GM12878 (cell line): ENCODE results near the gene ITLN1. TPM values are rescaled to one million over a fixed set of nuclear protein-coding genes. Genes with fewer than 3 reads are reported as not detected.
"Not testable (repeated sequence)": the region's sequence is repeated elsewhere in the genome, so short reads cannot be mapped to it uniquely, and the experiment has no call there.

Source experiments
- ATAC-seq: fragments of 200-7000 bp; cut with Tn5 transposase; 3 replicates; pipeline ENCODE4 v1.9.1; 2020; ENCODE audit warnings: mild to moderate bottlenecking, moderate library complexity
- BruUV-seq: library from RNA; stranded (reverse); fragments of 400-500 nt; replicated peaks from 2 replicates; lab custom pipeline; 2021; lab: Mats Ljungman, UMichigan
- CTCF ChIA-PET: fragments of 300-600 bp; sonication (Branson Sonifier 250); formaldehyde crosslinking; extraction: SDS; loops from one replicate; lab custom pipeline; 2021; ENCODE audit warnings: inconsistent platforms; lab: Yijun Ruan, JAX
- POLR2A ChIA-PET: fragments of 350-600 bp; formaldehyde crosslinking; extraction: SDS; loops from one replicate; lab custom pipeline; 2021; ENCODE audit warnings: inconsistent platforms; lab: Charles Lee
- RAD21 ChIA-PET: fragments of 300-600 bp; sonication (Branson Sonifier 250); formaldehyde crosslinking; loops from one replicate; lab custom pipeline; 2023; ENCODE audit warnings: antibody characterized with exemption; ENCODE audit not compliant: unreplicated experiment; lab: Charles Lee
- SMC1A ChIA-PET: fragments of 300-600 bp; sonication (Branson Sonifier 250); formaldehyde crosslinking; loops from one replicate; lab custom pipeline; 2023; ENCODE audit not compliant: unreplicated experiment, uncharacterized antibody; lab: Charles Lee
- DNase-seq: peaks from one replicate; pipeline ENCODE4 v3.0.0-alpha.2; 2011; ENCODE audit warnings: low read depth, low spot score
- FAIRE-seq: peaks from 3 replicates; lab custom pipeline; 2011; peaks lifted over from hg19 to GRCh38; lab: Jason Lieb, UNC
- H2AFZ ChIP-seq: 2 replicates; pipeline ENCODE4 v1.6.0; 2011; ENCODE audit warnings: low read depth, low read length, control low read depth; ENCODE audit not compliant: control insufficient read depth
- H3K27ac ChIP-seq: 2 replicates; pipeline ENCODE4 v1.5.1; 2011; ENCODE audit warnings: control low read depth; ENCODE audit not compliant: control insufficient read depth, insufficient read depth
- H3K27me3 ChIP-seq, 2 experiments: replicated peaks in 1 of 2; 2 replicates each; pipeline versions ENCODE4 v1.6.0 to v1.6.1; 2011; ENCODE audit warnings: low read length in 1 of 2; ENCODE audit not compliant: control insufficient read depth in 2 of 2, insufficient read depth in 2 of 2
- H3K36me3 ChIP-seq, 2 experiments: 2 replicates each; pipeline ENCODE4 v1.5.1; 2011; ENCODE audit warnings: low read length in 1 of 2; ENCODE audit not compliant: control insufficient read depth in 2 of 2, insufficient read depth in 2 of 2
- H3K4me1 ChIP-seq: 2 replicates; pipeline ENCODE4 v1.6.1; 2011; ENCODE audit warnings: mild to moderate bottlenecking, low read length, moderate library complexity, mixed read lengths; ENCODE audit not compliant: control insufficient read depth, insufficient read depth
- H3K4me2 ChIP-seq: 2 replicates; pipeline ENCODE4 v1.6.0; 2011; ENCODE audit warnings: control low read depth; ENCODE audit not compliant: control insufficient read depth, insufficient read depth
- H3K4me3 ChIP-seq: fragments of 200-600 bp; sonication (generic); 2 replicates; pipeline ENCODE4 v1.5.1; 2016
- H3K79me2 ChIP-seq: 2 replicates; pipeline ENCODE4 v1.6.0; 2011; ENCODE audit warnings: low read length; ENCODE audit not compliant: control insufficient read depth, insufficient read depth
- H3K9ac ChIP-seq: 2 replicates; pipeline ENCODE4 v1.8.0; 2011; ENCODE audit warnings: low read length, control low read depth, mixed read lengths; ENCODE audit not compliant: control insufficient read depth, insufficient read depth
- H3K9me3 ChIP-seq: replicated peaks from 3 replicates; pipeline ENCODE4 v1.5.1; 2011; ENCODE audit warnings: mild to moderate bottlenecking, low read length; ENCODE audit not compliant: control insufficient read depth, insufficient read depth
- H4K20me1 ChIP-seq: 2 replicates; pipeline ENCODE4 v1.6.0; 2011; ENCODE audit not compliant: control insufficient read depth, insufficient read depth
- BCLAF1 ChIP-seq: fragments of 450-650 bp; IDR thresholded peaks from 2 replicates; pipeline ENCODE4 v1.6.1; 2017; ENCODE audit warnings: antibody characterized with exemption, mild to moderate bottlenecking, moderate library complexity
- CHD1 ChIP-seq: IDR thresholded peaks from 2 replicates; pipeline ENCODE4 v1.6.1; 2012; ENCODE audit warnings: low read depth, low read length, improper control_type of control experiment
- FOXK2 ChIP-seq: fragments of 450-650 bp; IDR thresholded peaks from 2 replicates; pipeline ENCODE4 v1.6.1; 2017; ENCODE audit warnings: mild to moderate bottlenecking, moderate library complexity
- GABPA ChIP-seq: IDR thresholded peaks from 2 replicates; pipeline ENCODE4 v1.6.1; 2014; ENCODE audit warnings: antibody characterized with exemption, low read depth, mild to moderate bottlenecking, inconsistent platforms
- GATAD2B ChIP-seq: fragments of 450-650 bp; conservative IDR thresholded peaks from 2 replicates; pipeline ENCODE4 v1.6.1; 2017; ENCODE audit warnings: low read depth, mild to moderate bottlenecking, moderate library complexity
- HCFC1 ChIP-seq: fragments of 150-350 bp; IDR thresholded peaks from 2 replicates; pipeline ENCODE4 v1.6.1; 2014; ENCODE audit warnings: low read length
- KAT2A ChIP-seq: conservative IDR thresholded peaks from 2 replicates; pipeline ENCODE4 v1.6.1; 2011; ENCODE audit warnings: low read depth, low read length; ENCODE audit not compliant: control insufficient read depth
- NFYB ChIP-seq: IDR thresholded peaks from 2 replicates; pipeline ENCODE4 v1.6.1; 2011; ENCODE audit warnings: low read depth, mild to moderate bottlenecking, low read length, improper control_type of control experiment, moderate library complexity; ENCODE audit not compliant: insufficient read depth
- NR2C1 ChIP-seq: fragments of 450-650 bp; IDR thresholded peaks from 2 replicates; pipeline ENCODE4 v1.6.1; 2017; ENCODE audit warnings: antibody characterized with exemption, mild to moderate bottlenecking, moderate library complexity
- SP1 ChIP-seq: IDR thresholded peaks from one replicate; pipeline ENCODE4 v1.6.1; 2011; ENCODE audit warnings: low read depth, low read length
- WGBS: methylation state at CpG from one replicate; pipeline ENCODE4 v1.1.6; 2016; ENCODE audit warnings: low lambda C conversion rate; ENCODE audit not compliant: insufficient replicate concordance, insufficient coverage; ENCODE audit errors: missing lambda C conversion rate; 5-methylcytosine and 5-hydroxymethylcytosine counted together
- in situ Hi-C: fragments of 300-500 bp; cut with MboI; formaldehyde crosslinking; loops from 9 replicates; pipeline ENCODE4 v1.14.3; 2018; ENCODE audit warnings: mixed read lengths
- intact Hi-C: fragments of 100-400 bp; cut with micrococcal nuclease; formaldehyde crosslinking; loops from one replicate; pipeline ENCODE4 v1.14.2; 2022; ENCODE audit not compliant: unreplicated experiment
- polyA plus RNA-seq, 11 experiments: library from polyadenylated mRNA; depleted of rRNA in 4 of 11; unstranded in 6 of 11; stranded (reverse) in 5 of 11; fragments of >200 nt; fragmentation: Nextera tagmentation in 4 of 11; fragmentation: Illumina TruSeq in 1 of 11; extraction: Ambion mirVana in 4 of 11; extraction: Trizol in 1 of 11; gene quantifications; 1 replicate in 1 of 11; 2 replicates in 10 of 11; pipeline versions ENCODE4 v1.2.1 to v1.2.3, GENCODE V29; 2011 to 2016; ENCODE audit warnings: inconsistent platforms in 2 of 11, missing spikeins in 2 of 11, low read depth in 1 of 11
- total RNA-seq, 4 experiments: library from RNA; depleted of rRNA in 3 of 4; stranded (reverse); fragments of >200 nt in 3 of 4; fragmentation: Illumina TruSeq in 1 of 4; extraction: Trizol in 1 of 4; gene quantifications; 2 replicates each; pipeline versions ENCODE4 v1.2.1 to v1.2.3, GENCODE V29; 2013 to 2021

Gene ITLN1
- total and polyA plus RNA-seq, 10 of the 15 experiments (the other 5 are each of a cell fraction or from before 2014, with no cell fraction given), result not detected

- no peak for TF ChIP-seq BCLAF1
Measured at GRCh38 chr1:160905617-160905989, 20.6 kb upstream of the ITLN1 start (continued).

GRCh38 chr1:160904783-160905616 lies 20.0 kb upstream of the ITLN1 start:
- no TSS peak for BruUV-seq
- ChIA-PET SMC1A (interaction anchor here (0.9 to 1.6 kb wide), 2 partner anchors 12 to 179 kb away, joined by 3 to 4 read pairs; no protein-coding TSS in a partner anchor), RAD21 (interaction anchor here (1.5 kb wide), 1 partner anchor 132 kb away, joined by 3 read pairs; no protein-coding TSS in a partner anchor), CTCF (interaction anchor here (1.5 kb wide), 1 partner anchor 47 kb away, joined by 3 read pairs; no protein-coding TSS in a partner anchor), POLR2A (no interaction called here)
- FAIRE-seq (no peak), ATAC-seq (no peak), DNase-seq (no peak)
- Histone ChIP-seq H2AFZ (no peak overlapping the region), H3K27ac (no peak overlapping the region), H4K20me1 (no peaks in the 10 kb centered on the region), H3K4me1 (no peaks in the 10 kb centered on the region), H3K79me2 (no peaks in the 10 kb centered on the region), H3K4me3 (no peak overlapping the region), H3K36me3 (no peaks in the 10 kb centered on the region), H3K4me2 (no peak overlapping the region), H3K9ac (no peak overlapping the region), H3K9me3 (no peaks in the 10 kb centered on the region), H3K27me3 (no peaks in the 10 kb centered on the region; a peak in 1 of 4 replicates)
- intact Hi-C loops (no loop called here), in situ Hi-C loops (no loop called here)
- WGBS, result 51% methylated on average over 8 of the region's 8 CpGs
- TF ChIP-seq SP1, result no peak
- no peak for TF ChIP-seq HCFC1
- no peak for TF ChIP-seq GABPA
- TF ChIP-seq FOXK2, result no peak
- no peak for TF ChIP-seq KAT2A
- TF ChIP-seq CHD1, result no peak
- no peak for TF ChIP-seq NFYB
- no peak for TF ChIP-seq GATAD2B
- TF ChIP-seq NR2C1, result no peak

- H3K27me3 ChIP-seq, H3K4me2 ChIP-seq, DNase-seq, H3K27ac ChIP-seq, H3K79me2 ChIP-seq, ATAC-seq, BruUV-seq, intact Hi-C loops, H3K4me3 ChIP-seq, H4K20me1 ChIP-seq, SMC1A ChIA-PET, H2AFZ ChIP-seq, H3K36me3 ChIP-seq, H3K9me3 ChIP-seq, in situ Hi-C loops, H3K9ac ChIP-seq, RAD21 ChIA-PET, POLR2A ChIA-PET, CTCF ChIA-PET, FAIRE-seq, H3K4me1 ChIP-seq: not testable (repeated sequence)
- 22% methylated on average over 1 of the region's 1 CpG for WGBS
Measured at GRCh38 chr1:160902251-160902650, 17.3 kb upstream of the ITLN1 start.
